ENCODE measurements around the gene NSD1.

DNA sequence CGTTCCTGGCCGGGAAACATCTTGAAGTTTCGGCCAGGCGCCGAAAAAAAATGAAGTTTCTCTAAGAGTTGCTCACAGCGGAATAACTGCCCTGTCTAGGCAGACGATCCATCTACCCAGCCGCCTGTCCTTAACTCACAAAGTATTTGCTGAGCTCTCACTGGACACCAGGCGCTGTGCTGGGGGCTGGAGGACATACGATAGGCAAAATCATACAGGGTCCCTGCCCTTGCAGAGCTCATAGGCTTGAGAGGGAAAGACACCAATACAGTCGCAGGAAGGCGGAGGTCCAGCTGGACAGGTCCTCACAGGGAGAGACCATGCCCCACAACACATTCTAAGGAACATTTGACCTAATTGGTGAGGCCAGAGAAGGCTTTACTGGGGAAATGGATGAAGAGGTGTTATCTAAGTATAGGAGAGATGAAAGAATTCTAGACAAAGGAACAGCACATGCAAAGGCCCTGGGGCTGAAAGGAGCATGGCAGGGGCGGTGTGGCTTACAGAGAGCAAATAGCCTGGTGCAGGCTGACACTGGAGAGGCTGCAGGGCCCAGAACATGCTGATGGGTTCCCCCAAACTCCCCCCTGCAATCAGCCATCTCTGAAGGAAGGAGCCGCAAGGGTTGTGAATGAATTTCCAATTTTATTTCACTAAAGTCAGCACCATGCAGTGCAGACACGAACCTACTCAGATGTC lies 180.1 kb downstream of the NSD1 start:
- no peak for TF ChIP-seq POLR2AphosphoS5 (IDR thresholded peaks at IDR 0.05; ENCODE audit: low read depth)
- TF ChIP-seq, protein P1, sequence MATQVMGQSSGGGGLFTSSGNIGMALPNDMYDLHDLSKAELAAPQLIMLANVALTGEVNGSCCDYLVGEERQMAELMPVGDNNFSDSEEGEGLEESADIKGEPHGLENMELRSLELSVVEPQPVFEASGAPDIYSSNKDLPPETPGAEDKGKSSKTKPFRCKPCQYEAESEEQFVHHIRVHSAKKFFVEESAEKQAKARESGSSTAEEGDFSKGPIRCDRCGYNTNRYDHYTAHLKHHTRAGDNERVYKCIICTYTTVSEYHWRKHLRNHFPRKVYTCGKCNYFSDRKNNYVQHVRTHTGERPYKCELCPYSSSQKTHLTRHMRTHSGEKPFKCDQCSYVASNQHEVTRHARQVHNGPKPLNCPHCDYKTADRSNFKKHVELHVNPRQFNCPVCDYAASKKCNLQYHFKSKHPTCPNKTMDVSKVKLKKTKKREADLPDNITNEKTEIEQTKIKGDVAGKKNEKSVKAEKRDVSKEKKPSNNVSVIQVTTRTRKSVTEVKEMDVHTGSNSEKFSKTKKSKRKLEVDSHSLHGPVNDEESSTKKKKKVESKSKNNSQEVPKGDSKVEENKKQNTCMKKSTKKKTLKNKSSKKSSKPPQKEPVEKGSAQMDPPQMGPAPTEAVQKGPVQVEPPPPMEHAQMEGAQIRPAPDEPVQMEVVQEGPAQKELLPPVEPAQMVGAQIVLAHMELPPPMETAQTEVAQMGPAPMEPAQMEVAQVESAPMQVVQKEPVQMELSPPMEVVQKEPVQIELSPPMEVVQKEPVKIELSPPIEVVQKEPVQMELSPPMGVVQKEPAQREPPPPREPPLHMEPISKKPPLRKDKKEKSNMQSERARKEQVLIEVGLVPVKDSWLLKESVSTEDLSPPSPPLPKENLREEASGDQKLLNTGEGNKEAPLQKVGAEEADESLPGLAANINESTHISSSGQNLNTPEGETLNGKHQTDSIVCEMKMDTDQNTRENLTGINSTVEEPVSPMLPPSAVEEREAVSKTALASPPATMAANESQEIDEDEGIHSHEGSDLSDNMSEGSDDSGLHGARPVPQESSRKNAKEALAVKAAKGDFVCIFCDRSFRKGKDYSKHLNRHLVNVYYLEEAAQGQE (IDR thresholded peaks at IDR 0.05; ENCODE audit: insufficient replicate concordance, low read depth) = no peak
- TF ChIP-seq, protein P2, sequence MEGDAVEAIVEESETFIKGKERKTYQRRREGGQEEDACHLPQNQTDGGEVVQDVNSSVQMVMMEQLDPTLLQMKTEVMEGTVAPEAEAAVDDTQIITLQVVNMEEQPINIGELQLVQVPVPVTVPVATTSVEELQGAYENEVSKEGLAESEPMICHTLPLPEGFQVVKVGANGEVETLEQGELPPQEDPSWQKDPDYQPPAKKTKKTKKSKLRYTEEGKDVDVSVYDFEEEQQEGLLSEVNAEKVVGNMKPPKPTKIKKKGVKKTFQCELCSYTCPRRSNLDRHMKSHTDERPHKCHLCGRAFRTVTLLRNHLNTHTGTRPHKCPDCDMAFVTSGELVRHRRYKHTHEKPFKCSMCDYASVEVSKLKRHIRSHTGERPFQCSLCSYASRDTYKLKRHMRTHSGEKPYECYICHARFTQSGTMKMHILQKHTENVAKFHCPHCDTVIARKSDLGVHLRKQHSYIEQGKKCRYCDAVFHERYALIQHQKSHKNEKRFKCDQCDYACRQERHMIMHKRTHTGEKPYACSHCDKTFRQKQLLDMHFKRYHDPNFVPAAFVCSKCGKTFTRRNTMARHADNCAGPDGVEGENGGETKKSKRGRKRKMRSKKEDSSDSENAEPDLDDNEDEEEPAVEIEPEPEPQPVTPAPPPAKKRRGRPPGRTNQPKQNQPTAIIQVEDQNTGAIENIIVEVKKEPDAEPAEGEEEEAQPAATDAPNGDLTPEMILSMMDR (IDR thresholded peaks at IDR 0.05; ENCODE audit: insufficient read depth, low read length) = no peak
